Activated naive CD4-positive, alpha-beta T cell treated with anti-CD3 and anti-CD28 coated beads, Interleukin-2, amount 10 ng/mL, durations not matched to agents 7 days and 5 days (primary cell): Measurements from ENCODE around the gene CNNM4.

Experiments used
- CTCF ChIA-PET: fragments of 350-600 bp; sonication (Branson Sonifier 250); formaldehyde crosslinking; loops from one replicate; lab custom pipeline; 2021; ENCODE audit warnings: antibody characterized with exemption; lab: Charles Lee
- DNase-seq: peaks from one replicate; pipeline ENCODE4 v3.0.0-alpha.2; 2020
- H3K27ac Mint-ChIP-seq: one replicate; pipeline ENCODE4 v1.8.0; 2021; ENCODE audit warnings: mild to moderate bottlenecking, moderate library complexity, mixed read lengths
- H3K27me3 Mint-ChIP-seq: one replicate; pipeline ENCODE4 v1.8.0; 2021; ENCODE audit warnings: mild to moderate bottlenecking, mixed read lengths
- H3K36me3 Mint-ChIP-seq: one replicate; pipeline ENCODE4 v1.8.0; 2021; ENCODE audit warnings: mixed read lengths
- H3K4me1 Mint-ChIP-seq: one replicate; pipeline ENCODE4 v1.8.0; 2021; ENCODE audit warnings: mixed read lengths
- H3K4me3 Mint-ChIP-seq: one replicate; pipeline ENCODE4 v1.8.0; 2021; ENCODE audit warnings: mild to moderate bottlenecking, moderate library complexity, mixed read lengths
- H3K9me3 Mint-ChIP-seq: one replicate; pipeline ENCODE4 v1.8.0; 2021; ENCODE audit warnings: mixed read lengths

CNNM4 gene

DNA sequence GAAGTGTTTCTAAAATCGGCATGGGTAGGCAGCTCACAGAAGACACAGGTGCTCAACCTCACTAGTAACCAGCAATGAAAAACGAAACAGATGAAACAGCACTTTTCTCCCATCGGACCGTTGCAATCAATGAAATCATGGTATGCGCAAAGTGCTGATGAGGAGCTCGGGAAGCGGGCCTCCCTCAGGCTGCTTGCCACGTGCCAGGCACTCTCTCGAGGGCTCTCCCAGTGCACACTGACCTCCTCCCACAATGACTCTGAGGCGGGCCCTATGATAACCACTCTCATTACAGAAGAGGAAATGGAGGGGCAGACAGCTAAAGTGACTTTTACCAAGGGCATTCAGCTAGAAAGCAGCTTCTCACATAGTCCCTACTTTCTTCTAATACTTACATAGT lies 86.9 kb downstream of the CNNM4 start:
- H3K4me3 Mint-ChIP-seq: no peak overlapping the region
- peaks cover 5% of the 10 kb centered on the region for H3K4me1 Mint-ChIP-seq
- no peaks in the 10 kb centered on the region for H3K27me3 Mint-ChIP-seq
- DNase-seq: no peak
- no peaks in the 10 kb centered on the region for H3K9me3 Mint-ChIP-seq
- no peak overlapping the region for H3K27ac Mint-ChIP-seq
- CTCF ChIA-PET: interaction anchor here (0.6 to 1.5 kb wide), 2 partner anchors 11 to 114 kb away, joined by 3 read pairs; no protein-coding TSS in a partner anchor
- H3K36me3 Mint-ChIP-seq: peaks cover 38% of the 10 kb centered on the region

DNA sequence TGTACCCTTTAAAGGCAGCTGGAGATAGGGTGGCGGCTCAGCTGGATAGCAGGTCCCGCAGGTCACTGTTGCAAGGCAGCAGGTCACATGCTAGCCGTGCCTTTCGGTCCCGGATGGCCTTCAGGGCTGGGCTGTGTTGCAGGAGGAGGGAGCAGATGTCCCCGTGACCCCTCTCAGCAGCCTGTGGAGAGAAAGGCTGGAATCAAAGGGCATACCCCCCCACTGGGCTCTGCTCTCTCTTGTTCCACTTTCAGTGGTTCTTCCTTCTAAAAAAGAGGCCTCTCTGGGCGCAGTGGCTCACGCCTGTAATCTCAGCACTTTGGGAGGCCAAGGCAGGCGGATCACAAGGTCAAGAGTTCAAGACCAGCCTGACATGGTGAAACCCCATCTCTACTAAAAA lies 87.6 kb downstream of the CNNM4 start:
- Mint-ChIP-seq H3K4me1 (peaks cover 3% of the 10 kb centered on the region), H3K9me3 (no peaks in the 10 kb centered on the region), H3K36me3 (peaks cover 43% of the 10 kb centered on the region), H3K4me3 (no peak overlapping the region), H3K27me3 (no peaks in the 10 kb centered on the region), H3K27ac (no peak overlapping the region)
- no peak for DNase-seq
- CTCF ChIA-PET: no interaction called here

DNA sequence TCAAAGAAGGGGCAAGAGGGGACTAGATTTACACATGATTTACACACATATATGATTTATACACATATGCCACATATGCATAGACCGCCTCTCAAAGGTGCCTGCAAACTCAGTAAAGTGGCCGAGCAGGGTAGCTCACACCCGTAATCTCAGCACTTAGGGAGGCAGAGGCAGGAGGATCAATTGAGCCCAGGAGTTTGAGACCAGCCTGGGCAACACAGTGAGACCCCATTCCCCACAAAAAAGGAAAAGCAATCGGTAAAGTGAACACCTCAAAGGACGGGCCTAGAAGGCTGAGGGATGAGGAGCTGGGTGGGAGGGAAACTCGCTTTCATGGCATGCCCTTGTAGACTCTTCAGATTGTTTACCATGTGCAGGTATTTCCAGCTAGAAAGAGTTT lies 92.0 kb downstream of the CNNM4 start:
- Mint-ChIP-seq H3K4me3 (no peak overlapping the region), H3K27ac (no peak overlapping the region), H3K36me3 (peaks cover 40% of the 10 kb centered on the region), H3K27me3 (no peaks in the 10 kb centered on the region), H3K9me3 (no peaks in the 10 kb centered on the region), H3K4me1 (peaks cover 25% of the 10 kb centered on the region)
- CTCF ChIA-PET: no interaction called here
- no peak for DNase-seq

DNA sequence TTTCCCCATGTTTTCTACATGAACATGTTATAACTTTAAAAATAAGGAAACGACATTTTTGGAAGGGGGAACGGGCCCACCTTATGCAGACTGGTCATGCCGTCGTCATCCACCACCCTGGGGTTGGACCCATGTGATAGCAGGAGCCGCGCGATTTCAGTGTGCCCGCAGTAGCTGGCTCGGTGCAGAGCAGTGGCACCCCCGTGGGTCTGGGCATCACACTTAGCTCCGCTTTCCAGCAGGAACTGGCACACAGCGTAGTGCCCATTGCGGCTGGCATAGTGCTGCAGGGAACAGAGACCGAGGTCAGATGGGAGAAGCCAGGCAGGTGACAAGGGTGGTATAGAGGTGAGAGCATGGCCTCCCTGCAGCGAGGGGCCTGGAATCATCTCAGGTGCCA lies 92.6 kb downstream of the CNNM4 start:
- Mint-ChIP-seq H3K36me3 (peaks cover 33% of the 10 kb centered on the region), H3K27ac (no peak overlapping the region), H3K4me3 (no peak overlapping the region), H3K27me3 (no peaks in the 10 kb centered on the region), H3K9me3 (no peaks in the 10 kb centered on the region), H3K4me1 (peaks cover 25% of the 10 kb centered on the region)
- CTCF ChIA-PET: no interaction called here
- DNase-seq: no peak

DNA sequence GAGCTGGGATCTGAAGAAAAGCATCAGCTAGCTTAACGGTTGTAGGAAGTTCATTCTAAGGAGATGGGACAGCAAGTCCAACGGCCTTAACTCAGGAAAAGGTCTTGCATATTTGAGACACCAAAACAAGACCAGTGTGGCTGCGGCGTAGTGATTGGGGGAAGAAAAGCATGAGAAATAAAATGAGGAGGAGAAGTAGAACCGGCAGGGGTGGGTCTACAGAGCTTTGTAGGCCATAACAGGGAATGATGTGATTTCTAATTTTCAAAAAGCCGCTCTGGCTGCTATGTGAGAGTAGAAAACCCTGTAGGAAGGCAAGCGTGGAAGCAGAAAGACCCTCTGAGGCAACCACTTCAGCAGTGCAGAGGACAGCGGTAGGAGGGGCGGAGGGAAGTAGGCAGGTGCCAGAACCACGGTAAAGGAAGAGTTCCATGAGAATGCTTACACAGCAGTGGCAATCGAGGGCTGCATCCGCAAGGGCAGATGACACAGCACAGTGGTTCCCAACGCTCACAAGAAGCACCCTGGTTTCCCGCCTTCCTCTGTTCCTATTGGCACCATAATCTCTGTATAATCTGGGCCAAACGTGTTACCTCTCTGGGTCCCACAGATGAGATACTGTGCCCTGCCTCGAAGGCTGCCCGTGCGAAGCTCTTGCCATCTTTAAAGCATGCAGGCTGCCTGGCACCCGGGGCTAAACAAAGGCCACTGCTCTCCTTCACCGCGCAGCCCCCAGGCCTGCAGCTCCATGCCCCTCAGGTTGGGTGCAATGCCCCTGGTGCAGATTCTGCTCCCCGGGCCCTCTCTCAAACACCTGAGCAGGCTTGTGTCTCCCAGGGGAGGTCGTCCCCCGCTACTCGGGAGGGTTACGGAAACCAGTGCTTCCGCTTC lies 96.3 kb downstream of the CNNM4 start:
- Mint-ChIP-seq H3K4me1 (peaks cover 49% of the 10 kb centered on the region), H3K9me3 (no peaks in the 10 kb centered on the region), H3K27ac (peak overlapping the region; percentile 88)

DNA sequence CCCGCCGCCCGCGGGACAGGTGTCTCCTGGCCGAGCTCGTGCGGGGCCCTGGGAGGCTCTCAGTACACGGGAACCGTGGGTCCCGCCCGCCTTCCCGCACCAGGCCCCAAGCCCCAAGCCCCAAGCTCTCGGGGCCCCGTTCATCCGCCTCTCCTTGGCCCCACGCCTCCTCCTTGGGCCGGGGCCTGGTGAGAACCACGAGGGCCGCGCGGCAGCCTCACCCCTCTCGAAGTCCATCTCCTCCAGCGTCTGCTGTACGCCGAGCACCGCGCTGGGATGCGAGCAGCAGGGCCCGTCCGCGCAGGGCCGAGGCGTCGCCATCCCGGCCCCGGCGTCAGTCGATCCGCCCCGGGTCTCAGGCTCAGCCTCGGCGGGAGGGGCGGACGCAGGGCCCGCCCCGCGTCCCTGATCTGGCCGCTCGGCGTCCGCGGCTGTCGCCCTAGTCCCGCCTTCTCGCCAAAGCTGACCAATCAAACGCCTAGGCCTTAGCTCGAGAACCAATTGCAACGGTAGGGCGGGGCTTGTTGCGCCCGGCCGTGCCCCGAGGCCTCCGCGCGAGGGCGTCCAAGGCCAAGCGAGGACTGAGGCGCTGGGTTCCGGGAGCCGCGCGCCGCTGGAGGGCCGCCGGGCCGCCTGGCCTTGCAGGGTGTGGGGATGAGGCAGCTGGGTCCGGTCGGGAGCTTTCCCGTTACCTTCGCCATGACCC lies 97.1 kb downstream of the CNNM4 start, which contains the start of gene ANKRD39:
ANKRD39 (minus strand) TSS at position 350 of the 706 bp plus-strand sequence; CDS start at position 321, 29 bp downstream.
- peak; percentile 99 for DNase-seq
- Mint-ChIP-seq H3K36me3 (peaks cover 36% of the 10 kb centered on the region), H3K4me3 (peak within 1 kb of the TSS; percentile 90), H3K9me3 (no peaks in the 10 kb centered on the region), H3K27me3 (no peaks in the 10 kb centered on the region), H3K4me1 (peaks cover 51% of the 10 kb centered on the region), H3K27ac (peak within 1 kb of the TSS; percentile 88)
- CTCF ChIA-PET: interaction anchor here (0.5 to 4.7 kb wide), 34 partner anchors 10 to 255 kb away, joined by 3 to 158 read pairs (median 4); partner anchors contain the start of genes ANKRD23, ANKRD36 and SEMA4C

More for the DNA sequence above, 96.3 kb downstream of the CNNM4 start:
- DNase-seq: peak; percentile 61
- CTCF ChIA-PET: interaction anchor here (0.5 to 4.7 kb wide), 33 partner anchors 11 to 256 kb away, joined by 3 to 158 read pairs (median 5); partner anchors contain the start of genes ANKRD23, ANKRD36 and SEMA4C
- Mint-ChIP-seq H3K27me3 (no peaks in the 10 kb centered on the region), H3K4me3 (peak overlapping the region; percentile 90), H3K36me3 (peaks cover 38% of the 10 kb centered on the region)

DNA sequence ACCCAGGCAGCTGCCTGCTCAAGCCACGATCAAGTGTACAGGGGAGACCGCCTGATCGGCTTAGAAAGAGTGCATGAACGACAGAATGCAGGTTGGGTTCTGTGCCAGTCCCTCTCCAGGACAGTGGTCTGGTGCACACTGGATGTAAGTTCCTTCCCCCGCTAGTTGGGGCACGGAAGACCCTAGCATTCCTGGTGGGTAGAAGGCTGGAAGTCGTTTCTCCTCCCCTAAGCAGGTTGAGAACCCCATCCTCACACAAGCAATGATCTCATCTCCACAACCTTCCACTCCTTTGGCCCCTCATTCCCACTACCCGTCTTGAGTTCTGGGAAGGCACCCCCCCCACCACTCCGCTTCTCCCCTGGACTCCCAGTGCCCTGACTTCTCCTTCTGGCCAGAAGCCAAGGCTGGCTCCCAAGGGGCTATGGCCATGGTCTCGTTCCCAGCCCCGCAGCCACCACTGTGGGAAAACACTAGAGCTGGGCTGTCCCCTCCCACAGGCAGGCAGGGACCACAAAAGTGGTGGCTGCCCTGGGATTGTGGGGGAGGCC lies 98.5 kb downstream of the CNNM4 start:
- CTCF ChIA-PET: interaction anchor here (1.4 to 4.7 kb wide), 8 partner anchors 9 to 254 kb away, joined by 3 to 158 read pairs (median 22); partner anchors contain the start of genes ANKRD23, ANKRD36 and SEMA4C
- Mint-ChIP-seq H3K36me3 (peaks cover 33% of the 10 kb centered on the region), H3K27ac (peak overlapping the region; percentile 45), H3K4me3 (peak overlapping the region; percentile 90), H3K9me3 (no peaks in the 10 kb centered on the region), H3K4me1 (peaks cover 55% of the 10 kb centered on the region), H3K27me3 (no peaks in the 10 kb centered on the region)
- DNase-seq: no peak

DNA sequence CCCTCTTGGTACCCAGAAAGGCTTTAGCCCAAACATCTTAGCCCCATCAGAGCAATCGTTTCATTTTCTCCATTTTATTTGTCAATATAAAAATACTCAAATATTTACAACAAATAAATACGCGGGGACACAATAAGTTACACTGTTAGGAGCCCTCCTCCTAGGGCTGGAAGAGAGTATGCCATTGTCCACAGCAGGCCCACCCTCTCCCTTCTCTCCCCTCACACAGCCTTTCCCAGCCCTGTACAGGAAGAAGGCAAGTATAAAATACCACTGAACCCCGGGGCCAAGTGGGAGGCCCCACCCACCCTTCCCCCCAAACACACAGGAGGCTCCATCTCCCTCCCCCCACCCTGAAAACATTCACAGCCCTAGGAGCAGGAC lies 99.0 kb downstream of the CNNM4 start:
- peak overlapping the region; percentile 23 for H3K4me3 Mint-ChIP-seq
- CTCF ChIA-PET: interaction anchor here (4.7 kb wide), 1 partner anchor 94 kb away, joined by 158 read pairs; no protein-coding TSS in a partner anchor
- peaks cover 51% of the 10 kb centered on the region for H3K4me1 Mint-ChIP-seq
- no peak for DNase-seq
- peaks cover 29% of the 10 kb centered on the region for H3K36me3 Mint-ChIP-seq
- H3K27ac Mint-ChIP-seq: peak overlapping the region; percentile 38
- no peaks in the 10 kb centered on the region for H3K9me3 Mint-ChIP-seq
- H3K27me3 Mint-ChIP-seq: no peaks in the 10 kb centered on the region

DNA sequence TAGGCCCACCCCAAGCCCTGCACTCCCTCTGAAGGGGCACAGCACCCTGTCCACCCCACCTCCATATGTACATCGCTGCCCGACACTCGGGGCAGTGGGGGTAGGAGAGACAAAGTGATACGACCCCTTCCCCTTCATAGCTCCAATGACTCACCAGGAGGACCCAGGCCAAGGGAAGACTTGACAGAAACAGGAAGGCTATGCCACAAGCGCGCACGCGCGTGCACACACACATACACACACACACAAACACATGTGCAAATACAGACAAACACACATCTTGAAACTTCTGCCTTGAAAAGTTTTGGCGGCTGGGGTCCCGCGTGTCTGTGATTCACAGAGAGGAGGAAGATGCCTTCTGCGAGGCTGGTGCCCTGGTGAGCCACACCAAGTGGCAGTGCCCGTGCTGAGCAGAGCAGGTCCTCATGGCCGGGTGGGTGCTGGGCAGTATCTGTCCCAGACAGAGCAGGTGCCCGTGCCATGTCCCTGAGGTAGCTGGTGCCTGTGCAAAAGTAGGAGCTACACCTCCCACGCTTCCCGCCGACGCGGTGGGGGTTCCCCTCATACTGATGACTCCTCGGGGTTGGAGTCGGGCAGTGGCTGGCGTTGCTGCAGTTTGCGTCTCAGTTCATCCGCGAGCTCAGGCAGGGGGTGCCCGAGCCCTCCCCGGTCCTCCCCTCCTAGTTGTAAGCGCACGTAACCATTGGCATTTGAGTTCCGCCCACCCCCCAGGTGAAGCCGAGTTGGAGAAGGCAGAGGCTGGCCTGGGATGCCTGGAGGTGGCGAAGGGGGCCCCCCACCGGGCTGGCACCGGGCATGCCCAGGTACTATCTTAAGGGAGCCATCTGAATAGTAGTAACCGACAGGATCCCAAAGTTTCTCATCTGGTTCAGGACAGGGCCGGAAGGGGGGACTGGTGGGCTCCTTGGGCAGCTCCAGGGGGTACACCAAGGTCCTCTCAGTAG lies 99.6 kb downstream of the CNNM4 start:
- CTCF ChIA-PET: interaction anchor here (1.9 to 4.7 kb wide), 2 partner anchors 90 to 93 kb away, joined by 9 to 158 read pairs; no protein-coding TSS in a partner anchor
- H3K9me3 Mint-ChIP-seq: no peaks in the 10 kb centered on the region
- peaks cover 47% of the 10 kb centered on the region for H3K4me1 Mint-ChIP-seq
- H3K36me3 Mint-ChIP-seq: peaks cover 26% of the 10 kb centered on the region
- DNase-seq: no peak
- H3K27me3 Mint-ChIP-seq: no peaks in the 10 kb centered on the region
- no peak overlapping the region for H3K4me3 Mint-ChIP-seq
- peak overlapping the region; percentile 6 for H3K27ac Mint-ChIP-seq

DNA sequence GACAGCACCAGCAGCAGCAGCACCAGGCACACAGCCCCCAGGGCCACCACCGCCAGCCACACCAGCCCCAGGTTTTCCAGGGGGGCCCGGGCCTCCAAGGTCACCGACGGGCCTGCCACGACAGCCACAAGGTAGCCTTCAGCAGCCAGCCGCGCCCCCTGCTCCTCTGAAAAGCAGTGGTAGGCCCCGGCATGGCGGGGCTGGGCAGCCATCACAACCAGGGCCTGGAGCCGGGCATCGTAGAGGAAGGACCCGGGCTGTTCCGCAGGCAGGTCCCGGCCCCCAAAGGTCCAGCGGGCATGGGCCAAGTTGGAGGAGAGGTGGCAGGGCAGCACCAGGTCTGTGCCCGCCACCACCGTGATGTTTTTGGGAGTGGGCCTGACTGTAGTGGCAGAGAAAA lies 100.4 kb downstream of the CNNM4 start:
- H3K4me3 Mint-ChIP-seq: no peak overlapping the region

More for the DNA sequence above, 100.4 kb downstream of the CNNM4 start:
- Mint-ChIP-seq H3K36me3 (peaks cover 32% of the 10 kb centered on the region), H3K9me3 (no peaks in the 10 kb centered on the region), H3K27ac (no peak overlapping the region), H3K4me1 (peaks cover 48% of the 10 kb centered on the region), H3K27me3 (no peaks in the 10 kb centered on the region)
- no peak for DNase-seq
- CTCF ChIA-PET: interaction anchor here (1.9 kb wide), 1 partner anchor 90 kb away, joined by 9 read pairs; no protein-coding TSS in a partner anchor
